AG09309 (cell line): ENCODE data around the gene PHYHD1.

Source experiments
- DNase-seq: peaks from one replicate; pipeline ENCODE4 v3.0.0-alpha.2; 2010; ENCODE audit warnings: low read depth
- H3K4me3 ChIP-seq: 2 replicates; pipeline ENCODE4 v1.5.1; 2011; ENCODE audit warnings: mild to moderate bottlenecking, low read depth, low read length, moderate library complexity; ENCODE audit not compliant: control insufficient read depth
- TF ChIP-seq, protein P1 (sequence below): IDR thresholded peaks from 2 replicates; pipeline ENCODE4 v1.5.1; 2011; ENCODE audit warnings: mild to moderate bottlenecking, low read depth, low read length, inconsistent platforms; ENCODE audit not compliant: insufficient read depth, control insufficient read depth; ENCODE audit errors: missing control alignments

Gene PHYHD1

DNA sequence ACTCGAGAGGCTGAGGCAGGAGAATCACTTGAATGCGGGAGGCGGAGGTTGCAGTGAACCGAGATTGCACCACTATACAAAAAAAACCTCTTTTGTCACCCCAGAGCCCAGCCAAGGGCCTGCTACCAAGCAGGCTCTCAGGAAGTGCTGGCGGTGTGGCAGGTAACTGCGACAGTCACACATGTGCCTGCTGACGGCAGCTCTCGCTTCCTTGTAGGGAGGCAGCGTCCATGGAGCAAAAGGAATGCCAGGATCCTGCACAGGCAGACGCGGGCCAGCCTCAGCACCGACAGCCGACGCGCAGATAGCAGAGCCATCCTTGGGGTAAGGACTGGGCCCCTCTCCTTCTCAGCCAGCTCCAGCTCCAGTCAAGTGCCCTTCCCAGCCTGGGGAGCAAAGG lies 35.0 kb upstream of the PHYHD1 start:
- TF ChIP-seq, protein P1, sequence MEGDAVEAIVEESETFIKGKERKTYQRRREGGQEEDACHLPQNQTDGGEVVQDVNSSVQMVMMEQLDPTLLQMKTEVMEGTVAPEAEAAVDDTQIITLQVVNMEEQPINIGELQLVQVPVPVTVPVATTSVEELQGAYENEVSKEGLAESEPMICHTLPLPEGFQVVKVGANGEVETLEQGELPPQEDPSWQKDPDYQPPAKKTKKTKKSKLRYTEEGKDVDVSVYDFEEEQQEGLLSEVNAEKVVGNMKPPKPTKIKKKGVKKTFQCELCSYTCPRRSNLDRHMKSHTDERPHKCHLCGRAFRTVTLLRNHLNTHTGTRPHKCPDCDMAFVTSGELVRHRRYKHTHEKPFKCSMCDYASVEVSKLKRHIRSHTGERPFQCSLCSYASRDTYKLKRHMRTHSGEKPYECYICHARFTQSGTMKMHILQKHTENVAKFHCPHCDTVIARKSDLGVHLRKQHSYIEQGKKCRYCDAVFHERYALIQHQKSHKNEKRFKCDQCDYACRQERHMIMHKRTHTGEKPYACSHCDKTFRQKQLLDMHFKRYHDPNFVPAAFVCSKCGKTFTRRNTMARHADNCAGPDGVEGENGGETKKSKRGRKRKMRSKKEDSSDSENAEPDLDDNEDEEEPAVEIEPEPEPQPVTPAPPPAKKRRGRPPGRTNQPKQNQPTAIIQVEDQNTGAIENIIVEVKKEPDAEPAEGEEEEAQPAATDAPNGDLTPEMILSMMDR, result no peak
- no peak for DNase-seq
- no peak overlapping the region for H3K4me3 ChIP-seq

DNA sequence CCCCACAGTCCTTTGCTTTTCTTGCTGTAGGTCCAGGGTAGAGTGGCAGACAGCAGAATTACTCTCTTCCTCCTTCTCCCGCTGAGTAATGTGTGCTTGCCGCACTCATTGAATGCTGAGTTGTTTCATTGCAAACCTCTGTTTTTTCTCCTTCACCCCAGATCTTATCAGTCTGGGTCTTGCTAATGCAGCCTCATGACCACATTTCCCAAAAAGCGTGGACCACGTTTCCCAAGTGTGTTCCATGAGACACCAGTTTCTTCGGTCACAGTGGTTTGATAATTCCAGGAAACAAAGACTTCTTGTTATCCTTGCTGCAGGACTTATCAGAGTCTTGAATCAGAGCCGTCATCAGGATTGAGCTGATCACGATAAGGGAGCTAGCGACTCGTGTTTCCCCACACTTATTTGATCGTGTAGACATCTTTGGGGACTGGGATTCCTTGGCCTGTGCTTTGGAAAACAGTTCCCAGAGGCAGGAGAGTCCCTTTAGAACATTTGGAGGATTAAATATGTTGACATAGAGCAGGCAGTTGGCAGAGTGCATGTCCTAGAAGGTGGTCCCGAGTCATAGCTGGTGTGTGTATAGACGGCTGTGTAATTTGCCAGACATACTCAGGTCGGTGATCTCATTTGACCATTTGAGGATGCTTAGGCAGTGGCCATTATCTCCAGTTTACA lies 34.4 kb upstream of the PHYHD1 start:
- H3K4me3 ChIP-seq, result no peak overlapping the region
- no peak for DNase-seq
- TF ChIP-seq, protein P1, result no peak

DNA sequence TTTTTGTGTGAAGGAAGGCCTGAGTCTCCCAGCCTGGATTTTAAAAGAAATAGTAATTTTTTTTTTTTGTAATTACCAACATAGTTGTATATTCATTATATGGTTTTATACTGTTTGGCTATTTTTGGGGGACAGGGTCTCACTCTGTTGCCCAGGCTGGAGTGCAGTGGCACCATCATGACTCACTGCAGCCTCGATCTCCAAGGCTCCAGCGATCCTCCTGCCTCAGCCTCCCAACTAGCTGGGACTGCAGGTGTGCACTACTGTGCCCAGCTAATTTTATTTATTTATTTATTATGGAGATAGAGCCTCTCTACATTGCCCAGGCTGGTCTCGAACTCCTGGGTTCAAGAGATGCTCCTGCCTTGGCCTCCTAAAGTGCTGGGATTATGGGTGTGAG lies 33.7 kb upstream of the PHYHD1 start:
- no peak for DNase-seq
- TF ChIP-seq, protein P1, result no peak
- no peak overlapping the region for H3K4me3 ChIP-seq

DNA sequence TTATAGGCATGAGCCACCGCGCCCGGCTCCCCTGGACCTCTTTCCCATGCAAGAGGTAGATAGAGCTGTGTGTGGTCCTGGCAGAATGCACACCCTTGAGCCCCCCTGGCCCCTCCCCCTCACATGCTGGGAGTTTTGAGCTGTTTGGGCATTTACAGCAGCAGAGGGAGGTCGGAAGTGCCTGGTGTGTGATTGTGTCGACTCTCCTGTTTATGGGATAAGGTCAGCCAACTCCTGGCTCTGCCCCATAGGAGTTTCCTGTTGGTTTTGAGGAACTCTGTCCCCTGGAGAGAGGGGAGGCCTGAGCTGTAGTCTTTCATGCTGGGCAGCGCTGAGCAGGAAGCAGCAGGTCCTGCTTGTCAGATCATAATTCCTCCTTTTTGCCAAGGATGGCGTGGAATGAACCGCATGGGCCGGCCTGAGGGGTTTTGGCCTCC lies 32.9 kb upstream of the PHYHD1 start:
- no peak for DNase-seq
- H3K4me3 ChIP-seq, result no peak overlapping the region
- TF ChIP-seq, protein P1, result no peak

DNA sequence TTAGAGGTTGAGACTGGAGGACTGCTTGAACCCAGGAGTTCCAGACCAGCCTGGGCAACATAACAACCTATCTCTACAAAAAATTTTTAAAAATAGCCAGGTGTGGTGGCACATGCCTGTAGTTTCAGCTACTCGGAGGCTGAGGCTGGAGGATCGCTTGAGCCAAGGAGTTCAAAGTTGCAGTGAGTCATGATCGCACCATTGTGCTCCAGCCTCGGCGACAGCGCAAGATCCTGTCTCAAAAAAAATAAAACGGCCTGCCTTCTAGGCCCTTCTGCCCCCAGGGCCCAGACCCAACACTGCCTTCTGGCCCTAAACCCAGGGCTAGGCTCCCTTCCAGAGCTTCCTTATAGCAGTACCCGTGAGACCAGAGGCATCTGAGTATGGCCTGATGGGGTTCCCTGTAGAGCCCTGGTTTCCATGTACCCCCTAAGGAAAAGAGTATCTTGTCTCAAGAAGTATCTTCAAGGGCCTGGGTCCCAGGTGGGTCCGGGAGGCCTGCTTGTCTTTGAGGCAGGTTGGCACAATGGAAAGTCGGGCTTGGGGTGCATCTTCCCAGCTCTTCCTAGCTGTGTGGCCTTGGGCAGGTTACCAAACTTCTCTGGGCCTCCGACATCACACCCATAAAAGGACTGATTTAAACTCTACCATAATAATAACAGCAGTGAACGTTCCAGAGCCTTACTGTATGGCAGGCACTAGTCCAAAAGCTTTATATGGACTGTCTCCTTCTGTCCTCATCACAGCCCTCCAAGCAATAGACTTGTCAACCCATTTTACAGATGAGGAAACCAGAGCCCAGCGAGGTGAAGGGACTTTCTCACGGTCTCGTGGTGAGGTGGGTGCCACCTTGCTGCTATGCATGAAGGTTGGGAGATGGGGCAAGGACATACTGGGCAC lies 29.2 kb upstream of the PHYHD1 start:
- no peak for DNase-seq
- TF ChIP-seq, protein P1, result no peak
- no peak overlapping the region for H3K4me3 ChIP-seq

DNA sequence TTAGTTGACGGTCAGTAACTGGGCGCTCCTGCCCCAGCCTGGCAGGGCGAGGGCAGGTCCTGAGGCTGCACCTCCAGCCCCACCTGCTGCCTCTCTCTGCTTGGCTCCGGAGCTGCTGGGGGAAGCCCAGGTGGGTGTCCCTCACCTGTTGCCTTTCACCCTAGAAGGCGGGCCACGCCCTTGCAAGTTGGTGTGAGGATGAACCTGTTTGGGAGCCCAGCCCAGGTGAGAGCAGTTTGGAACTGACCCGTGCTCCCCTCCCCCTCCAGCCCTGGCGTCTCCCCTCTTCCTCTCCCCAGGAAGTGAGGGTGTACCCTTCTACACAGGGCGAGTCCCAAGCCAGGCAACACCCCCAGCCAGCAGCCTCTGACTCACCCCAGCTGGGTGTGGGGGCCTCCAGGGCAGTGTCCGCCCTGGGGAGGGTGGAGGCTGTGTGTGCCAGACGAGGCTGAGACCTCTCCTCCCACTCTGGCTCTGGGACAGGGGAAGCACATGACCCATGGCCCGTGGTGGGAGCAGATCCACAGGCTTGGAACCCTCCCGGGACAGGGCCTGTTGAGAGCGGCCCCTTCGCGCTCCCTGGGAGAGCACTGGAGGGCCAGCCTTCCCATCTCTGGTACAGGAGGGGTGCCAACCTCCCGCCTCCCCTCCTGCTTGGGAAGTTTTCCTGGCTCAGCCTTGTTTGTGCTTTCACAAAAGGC lies 28.4 kb upstream of the PHYHD1 start:
- peak overlapping the region; percentile 21 for H3K4me3 ChIP-seq
- no peak for DNase-seq
- TF ChIP-seq, protein P1, result no peak
